Inflammatory macrophage (primary cell): Measurements from ENCODE around the gene TAS1R3.

Experiments used
- DNase-seq, 2 donors: peaks; one replicate each; pipeline ENCODE4 v3.0.0-alpha.2; 2020 to 2022

The TAS1R3 gene

GRCh38 chr1:1340791-1341548 is 9.9 kb downstream of the TAS1R3 start:
- no peak for DNase-seq

- no peak for DNase-seq
Measured at GRCh38 chr1:1341549-1342021, 10.5 kb downstream of the TAS1R3 start.

- no peak for DNase-seq
Measured at GRCh38 chr1:1342061-1342562, 11.0 kb downstream of the TAS1R3 start.

- no peak for DNase-seq
Measured at GRCh38 chr1:1342584-1343115, 11.6 kb downstream of the TAS1R3 start.

GRCh38 chr1:1343811-1344421 is 12.8 kb downstream of the TAS1R3 start:
- no peak for DNase-seq

GRCh38 chr1:1344655-1345361 is 13.7 kb downstream of the TAS1R3 start:
- DNase-seq: peak in 1 of 2 donors; percentile 13

- no peak for DNase-seq
Measured at GRCh38 chr1:1345384-1345783, 14.3 kb downstream of the TAS1R3 start.

- DNase-seq: no peak
Measured at GRCh38 chr1:1345860-1346500, 14.9 kb downstream of the TAS1R3 start.

- no peak for DNase-seq
Measured at GRCh38 chr1:1346501-1346890, 15.4 kb downstream of the TAS1R3 start.

GRCh38 chr1:1347026-1347595 is 16.0 kb downstream of the TAS1R3 start:
- no peak for DNase-seq

GRCh38 chr1:1347663-1348419 is 16.8 kb downstream of the TAS1R3 start:
- no peak for DNase-seq

- DNase-seq: no peak
Measured at GRCh38 chr1:1348420-1349255, 17.6 kb downstream of the TAS1R3 start.

- peak; percentile 36 to 75 for DNase-seq
Measured at GRCh38 chr1:1349256-1350012, 18.4 kb downstream of the TAS1R3 start, which contains the start of gene DVL1. Gene DVL1, minus strand, starts transcription at chr1:1349418. Its CDS starts 353 bp downstream, at chr1:1349065.

- no peak for DNase-seq
Measured at GRCh38 chr1:1351511-1352427, 20.7 kb downstream of the TAS1R3 start.

- DNase-seq: no peak
Measured at GRCh38 chr1:1352786-1353388, 21.8 kb downstream of the TAS1R3 start.

- DNase-seq: no peak
Measured at GRCh38 chr1:1353389-1354151, 22.5 kb downstream of the TAS1R3 start.
